Uterus (tissue), 2 donors: Measurements from ENCODE around the gene TAGLN2.

ENCODE experiments used
- POLR2A ChIP-seq, 2 donors: fragments of 450-650 bp; IDR thresholded peaks; one replicate each; pipeline ENCODE4 v1.6.1; 2016; ENCODE audit warnings: antibody characterized with exemption in 2 of 2, mild to moderate bottlenecking in 1 of 2, moderate library complexity in 1 of 2
- TF ChIP-seq, protein P1 (sequence below), 4 experiments: fragments of 200-600 bp in 2 of 4; fragments of 450-650 bp in 2 of 4; sonication (generic) in 2 of 4; IDR thresholded peaks; one replicate each; pipeline ENCODE4 v1.5.1; 2016 to 2019; ENCODE audit warnings: antibody characterized with exemption in 4 of 4, mild to moderate bottlenecking in 2 of 4, moderate library complexity in 1 of 4

DNA sequence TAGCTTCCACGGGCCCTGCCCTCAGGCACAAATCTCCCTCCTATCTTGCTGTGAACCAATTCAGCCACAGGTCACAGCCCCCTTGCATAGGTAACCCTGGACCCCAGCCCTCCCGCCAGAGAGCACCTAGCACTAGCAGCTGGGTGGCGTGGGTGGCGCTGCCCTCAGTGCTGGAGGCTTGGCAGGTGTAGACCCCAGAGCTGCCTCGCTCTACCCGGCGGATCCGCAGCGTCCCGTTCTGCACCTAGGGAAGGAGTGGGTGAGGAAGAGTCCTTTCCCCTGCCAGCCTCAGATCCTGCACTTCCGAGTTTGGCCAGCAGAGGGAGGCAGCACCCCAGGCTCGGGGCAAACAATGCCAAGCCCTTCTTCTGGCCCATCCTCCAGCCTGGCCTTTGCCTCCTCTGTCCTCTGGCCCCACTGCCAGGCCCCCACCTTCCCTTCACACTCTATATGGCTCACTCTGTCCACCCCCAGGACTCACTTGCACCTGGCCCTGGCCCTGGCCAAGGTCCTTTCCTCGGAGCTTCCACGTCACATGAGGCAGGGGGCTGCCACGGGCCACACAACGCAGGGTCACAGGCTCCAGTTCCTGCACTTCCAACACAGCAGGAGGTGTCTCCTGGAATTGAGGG is 11.1 kb upstream of the TAGLN2 start:
- TF ChIP-seq, protein P1, sequence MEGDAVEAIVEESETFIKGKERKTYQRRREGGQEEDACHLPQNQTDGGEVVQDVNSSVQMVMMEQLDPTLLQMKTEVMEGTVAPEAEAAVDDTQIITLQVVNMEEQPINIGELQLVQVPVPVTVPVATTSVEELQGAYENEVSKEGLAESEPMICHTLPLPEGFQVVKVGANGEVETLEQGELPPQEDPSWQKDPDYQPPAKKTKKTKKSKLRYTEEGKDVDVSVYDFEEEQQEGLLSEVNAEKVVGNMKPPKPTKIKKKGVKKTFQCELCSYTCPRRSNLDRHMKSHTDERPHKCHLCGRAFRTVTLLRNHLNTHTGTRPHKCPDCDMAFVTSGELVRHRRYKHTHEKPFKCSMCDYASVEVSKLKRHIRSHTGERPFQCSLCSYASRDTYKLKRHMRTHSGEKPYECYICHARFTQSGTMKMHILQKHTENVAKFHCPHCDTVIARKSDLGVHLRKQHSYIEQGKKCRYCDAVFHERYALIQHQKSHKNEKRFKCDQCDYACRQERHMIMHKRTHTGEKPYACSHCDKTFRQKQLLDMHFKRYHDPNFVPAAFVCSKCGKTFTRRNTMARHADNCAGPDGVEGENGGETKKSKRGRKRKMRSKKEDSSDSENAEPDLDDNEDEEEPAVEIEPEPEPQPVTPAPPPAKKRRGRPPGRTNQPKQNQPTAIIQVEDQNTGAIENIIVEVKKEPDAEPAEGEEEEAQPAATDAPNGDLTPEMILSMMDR (IDR thresholded peaks at IDR 0.05): peak; percentile 88 to 99 (median 92)
- TF ChIP-seq POLR2A (IDR thresholded peaks at IDR 0.05): peak in 1 of 2 donors; percentile 10
